ENCODE results near the gene CCZ1.
"Not testable (repeated sequence)": the region's sequence is repeated elsewhere in the genome, so short reads cannot be mapped to it uniquely, and the experiment has no call there.

CCZ1 gene

GRCh38 chr7:5898480-5899224, at the start of gene CCZ1:
Gene CCZ1, plus strand, starts transcription at chr7:5898733. Its CDS starts 67 bp downstream, at chr7:5898800.
- DNase-seq (ENCODE audit: low read depth in 2 of 2, low spot score in 1 of 2): peak; percentile 43 to 69

- DNase-seq (ENCODE audit: low read depth in 2 of 2, low spot score in 1 of 2): no peak
Measured at GRCh38 chr7:5850944-5851343, 47.6 kb upstream of the CCZ1 start.

GRCh38 chr7:5854738-5855137, 43.8 kb upstream of the CCZ1 start:
- DNase-seq (ENCODE audit: low read depth in 2 of 2, low spot score in 1 of 2): no peak

GRCh38 chr7:5857041-5857575, 41.4 kb upstream of the CCZ1 start:
- DNase-seq (ENCODE audit: low read depth in 2 of 2, low spot score in 1 of 2): not testable (repeated sequence)

- DNase-seq (ENCODE audit: low read depth in 2 of 2, low spot score in 1 of 2): peak in 1 of 2 donors; percentile 3
Measured at GRCh38 chr7:5858494-5858893, 40.0 kb upstream of the CCZ1 start.

- DNase-seq (ENCODE audit: low read depth in 2 of 2, low spot score in 1 of 2): not testable (repeated sequence)
Measured at GRCh38 chr7:5861281-5861680, 37.3 kb upstream of the CCZ1 start.

GRCh38 chr7:5862753-5863366, 35.7 kb upstream of the CCZ1 start:
- not testable (repeated sequence) for DNase-seq (ENCODE audit: low read depth in 2 of 2, low spot score in 1 of 2)

GRCh38 chr7:5865279-5865931, 33.1 kb upstream of the CCZ1 start:
- DNase-seq (ENCODE audit: low read depth in 2 of 2, low spot score in 1 of 2): not testable (repeated sequence)

GRCh38 chr7:5867060-5867459, 31.5 kb upstream of the CCZ1 start:
- DNase-seq (ENCODE audit: low read depth in 2 of 2, low spot score in 1 of 2): no peak

- DNase-seq (ENCODE audit: low read depth in 2 of 2, low spot score in 1 of 2): not testable (repeated sequence)
Measured at GRCh38 chr7:5868928-5869341, 29.6 kb upstream of the CCZ1 start.

- DNase-seq (ENCODE audit: low read depth in 2 of 2, low spot score in 1 of 2): no peak
Measured at GRCh38 chr7:5869691-5870090, 28.8 kb upstream of the CCZ1 start.

- DNase-seq (ENCODE audit: low read depth in 2 of 2, low spot score in 1 of 2): no peak
Measured at GRCh38 chr7:5870311-5870710, 28.2 kb upstream of the CCZ1 start.

GRCh38 chr7:5872326-5872725, 26.2 kb upstream of the CCZ1 start:
- no peak for DNase-seq (ENCODE audit: low read depth in 2 of 2, low spot score in 1 of 2)

GRCh38 chr7:5879591-5879990, 18.9 kb upstream of the CCZ1 start:
- DNase-seq (ENCODE audit: low read depth in 2 of 2, low spot score in 1 of 2): not testable (repeated sequence)

- not testable (repeated sequence) for DNase-seq (ENCODE audit: low read depth in 2 of 2, low spot score in 1 of 2)
Measured at GRCh38 chr7:5880106-5880505, 18.4 kb upstream of the CCZ1 start.

GRCh38 chr7:5884431-5884830, 14.1 kb upstream of the CCZ1 start:
- DNase-seq (ENCODE audit: low read depth in 2 of 2, low spot score in 1 of 2): not testable (repeated sequence)

- not testable (repeated sequence) for DNase-seq (ENCODE audit: low read depth in 2 of 2, low spot score in 1 of 2)
Measured at GRCh38 chr7:5888021-5888420, 10.5 kb upstream of the CCZ1 start.

- not testable (repeated sequence) for DNase-seq (ENCODE audit: low read depth in 2 of 2, low spot score in 1 of 2)
Measured at GRCh38 chr7:5890244-5890643, 8.3 kb upstream of the CCZ1 start.

GRCh38 chr7:5892498-5892897, 6.0 kb upstream of the CCZ1 start:
- no peak for DNase-seq (ENCODE audit: low read depth in 2 of 2, low spot score in 1 of 2)

GRCh38 chr7:5897369-5897919, 1.1 kb upstream of the CCZ1 start:
- DNase-seq (ENCODE audit: low read depth in 2 of 2, low spot score in 1 of 2): not testable (repeated sequence)

- DNase-seq (ENCODE audit: low read depth in 2 of 2, low spot score in 1 of 2): not testable (repeated sequence)
Measured at GRCh38 chr7:5903002-5903401, 4.5 kb downstream of the CCZ1 start.

All from stimulated activated CD8-positive, alpha-beta memory T cell treated with anti-CD3 and anti-CD28 coated beads, Interleukin-4, amount 100 ng/mL, for 1 hour (primary cell).